Activated naive CD8-positive, alpha-beta T cell treated with anti-CD3 and anti-CD28 coated beads, Interleukin-2, amount 50 U/mL, for 16 hours (primary cell): Measurements from ENCODE around the gene KLHDC10.
"Not testable (repeated sequence)": the region's sequence is repeated elsewhere in the genome, so short reads cannot be mapped to it uniquely, and the experiment has no call there.

ENCODE experiments used
- DNase-seq: peaks from one replicate; pipeline ENCODE4 v3.0.0-alpha.2; 2020; ENCODE audit warnings: low read depth, low spot score

The KLHDC10 gene

DNA sequence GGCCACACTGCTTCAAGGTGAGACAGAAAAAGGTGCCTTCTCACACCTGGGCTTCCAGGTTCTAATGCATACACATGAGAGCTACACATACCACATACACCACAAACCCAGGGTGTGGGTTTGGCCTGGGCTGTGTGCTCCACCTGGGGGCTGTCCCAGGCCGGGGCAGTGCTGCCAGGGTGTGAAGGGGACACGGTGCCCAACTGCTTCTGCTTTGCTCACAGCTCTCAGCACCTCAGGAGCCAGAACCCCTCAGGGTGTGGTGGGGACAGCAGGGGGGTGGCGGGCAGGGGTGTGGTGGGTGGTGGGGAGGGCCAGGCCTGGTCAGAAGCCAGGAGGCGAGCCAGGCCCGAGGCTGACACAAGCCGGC is 83.8 kb downstream of the KLHDC10 start:
- no peak for DNase-seq

DNA sequence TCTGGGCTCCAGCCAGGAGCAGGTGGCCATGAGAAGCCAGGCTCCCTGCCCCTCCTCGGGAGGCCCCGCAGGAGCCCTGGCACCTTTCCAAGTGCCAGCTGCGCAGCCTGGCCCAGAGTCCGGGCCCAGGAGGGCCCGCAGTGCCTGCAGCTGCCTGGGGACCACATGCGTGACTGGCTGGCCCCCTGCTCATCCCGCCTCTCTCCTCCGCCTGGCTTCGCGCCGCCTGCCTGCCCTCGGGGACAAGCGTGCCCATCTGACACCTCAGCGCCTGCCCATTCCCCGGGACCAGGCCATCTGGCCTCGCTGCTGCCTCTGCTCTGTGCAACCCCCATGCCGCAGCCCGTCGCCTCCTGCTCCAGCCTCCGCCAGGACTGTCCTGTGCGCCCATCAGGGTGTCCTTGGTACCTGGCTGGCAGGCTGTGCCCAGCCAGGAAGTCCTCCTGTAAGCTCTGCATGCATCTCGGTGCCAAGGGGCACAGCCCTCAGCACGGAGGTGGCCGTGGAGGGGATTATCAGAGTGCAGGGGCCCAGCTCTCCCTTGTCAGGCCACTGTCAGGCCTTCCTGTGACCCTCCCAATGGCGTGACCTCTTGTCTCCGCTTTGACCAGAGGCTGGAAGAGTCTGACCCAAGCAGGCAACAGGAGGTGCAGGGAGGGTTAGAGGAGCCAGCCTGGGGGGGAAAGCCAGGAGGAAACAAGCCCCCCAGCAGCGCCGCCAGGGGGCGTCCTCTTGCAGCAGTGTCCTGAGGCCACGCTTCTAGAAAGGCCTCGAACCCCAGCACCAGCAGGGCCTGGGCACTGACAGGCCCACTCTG is 84.4 kb downstream of the KLHDC10 start:
- DNase-seq, result no peak

DNA sequence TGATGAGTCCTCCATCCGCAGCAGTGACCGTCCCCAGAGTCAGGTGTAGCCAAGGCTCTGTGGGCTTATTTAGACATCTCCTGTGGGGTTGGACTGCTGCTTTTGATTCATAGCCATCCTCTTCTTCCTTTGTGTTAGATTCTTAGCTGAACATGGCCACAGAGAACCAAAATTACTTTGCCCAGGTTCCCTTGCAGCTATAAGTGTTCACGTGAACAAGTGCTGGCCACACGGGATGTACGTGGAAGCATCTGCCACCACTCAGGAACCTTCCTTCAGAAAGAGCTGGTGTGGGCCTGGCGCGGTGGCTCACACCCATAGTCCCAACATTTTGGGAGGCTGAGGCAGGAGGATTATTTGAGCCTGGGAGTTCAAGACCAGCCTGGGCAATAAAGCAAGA is 85.8 kb downstream of the KLHDC10 start:
- no peak for DNase-seq

DNA sequence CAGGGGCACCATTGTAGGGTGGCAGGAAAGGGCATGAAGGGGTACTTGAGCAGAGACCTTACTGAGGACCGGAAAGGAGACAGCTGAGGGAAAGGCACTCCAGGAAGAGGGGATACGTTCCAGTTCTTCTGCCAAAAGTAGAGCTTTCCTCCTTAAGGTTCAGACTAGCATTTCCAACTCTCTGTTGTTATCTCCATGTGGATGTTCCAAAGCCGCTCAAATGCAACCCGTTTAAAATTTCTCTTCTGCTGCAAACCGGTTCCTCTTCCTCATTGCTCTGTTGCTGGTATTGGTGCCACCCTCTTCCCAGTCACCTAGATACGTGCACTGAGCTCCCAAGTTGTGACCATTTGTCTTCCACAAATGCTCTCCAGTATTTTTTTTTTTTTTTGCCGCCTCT is 87.4 kb downstream of the KLHDC10 start:
- no peak for DNase-seq

GRCh38 chr7:130160023-130160422 is 89.7 kb downstream of the KLHDC10 start:
- no peak for DNase-seq

DNA sequence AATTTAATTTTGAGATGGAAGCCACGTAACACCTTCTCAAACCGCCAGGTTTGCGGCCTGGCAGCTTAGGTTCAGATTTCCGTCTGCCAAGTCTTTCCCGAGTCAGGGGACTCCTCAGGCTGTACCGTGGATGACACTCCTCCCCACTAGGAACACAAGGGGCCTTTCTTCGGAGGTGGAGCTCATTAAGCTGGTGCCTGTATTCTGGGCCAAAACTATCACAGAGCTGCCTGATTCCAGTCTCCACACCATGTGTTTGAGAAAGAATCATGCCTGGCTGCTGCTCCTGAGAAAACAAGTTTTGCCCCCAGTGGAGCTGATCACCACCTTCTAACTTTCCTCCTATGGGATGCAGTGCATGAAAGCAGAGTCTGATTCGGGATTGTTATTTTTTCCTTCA is 90.1 kb downstream of the KLHDC10 start:
- no peak for DNase-seq

DNA sequence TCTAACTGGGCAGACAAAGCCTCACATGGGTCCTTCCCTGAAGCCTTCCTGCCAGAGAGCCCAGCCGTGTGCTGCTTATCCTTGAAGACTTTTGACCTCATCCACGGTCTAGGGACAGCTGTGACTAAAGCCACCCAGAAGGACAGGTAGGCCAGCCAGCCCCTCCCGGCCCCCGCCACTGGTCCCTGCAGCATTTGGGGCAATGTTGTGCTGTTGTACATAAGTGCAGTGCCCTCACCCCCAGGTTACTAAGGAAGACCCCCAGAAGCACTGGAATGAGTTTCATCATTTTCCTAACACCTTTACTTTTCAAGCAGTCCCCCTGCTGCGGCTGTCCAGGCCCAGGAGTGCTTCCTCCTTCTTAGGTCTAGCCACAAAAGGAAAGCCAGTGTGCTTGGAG is 91.9 kb downstream of the KLHDC10 start:
- no peak for DNase-seq

GRCh38 chr7:130174237-130174959 is 104.1 kb downstream of the KLHDC10 start:
- DNase-seq, result no peak

DNA sequence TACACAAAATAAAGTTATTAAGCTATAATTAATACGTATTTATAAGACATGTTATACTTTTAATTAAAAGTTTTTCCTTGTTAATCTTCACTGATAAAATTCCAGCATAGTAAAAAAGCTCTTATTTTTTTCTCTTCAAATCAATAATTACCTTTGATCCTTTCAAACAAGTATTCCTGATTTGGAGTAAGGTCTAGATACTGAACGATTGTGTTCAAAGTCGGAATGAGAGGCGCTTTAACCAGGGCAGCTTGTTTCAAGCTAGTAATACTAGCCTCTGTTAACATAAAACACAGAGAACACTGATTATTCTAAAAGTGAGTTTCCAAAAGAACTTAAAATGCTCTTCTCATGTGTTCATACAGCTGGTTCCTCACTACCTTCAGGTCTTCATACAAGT is 107.9 kb downstream of the KLHDC10 start:
- DNase-seq, result no peak

GRCh38 chr7:130179631-130180030 is 109.3 kb downstream of the KLHDC10 start:
- no peak for DNase-seq

GRCh38 chr7:130180571-130181262 is 110.4 kb downstream of the KLHDC10 start:
- DNase-seq, result no peak

- no peak for DNase-seq
These were observed 110.9 kb downstream of the KLHDC10 start for GRCh38 chr7:130181263-130181605.

DNA sequence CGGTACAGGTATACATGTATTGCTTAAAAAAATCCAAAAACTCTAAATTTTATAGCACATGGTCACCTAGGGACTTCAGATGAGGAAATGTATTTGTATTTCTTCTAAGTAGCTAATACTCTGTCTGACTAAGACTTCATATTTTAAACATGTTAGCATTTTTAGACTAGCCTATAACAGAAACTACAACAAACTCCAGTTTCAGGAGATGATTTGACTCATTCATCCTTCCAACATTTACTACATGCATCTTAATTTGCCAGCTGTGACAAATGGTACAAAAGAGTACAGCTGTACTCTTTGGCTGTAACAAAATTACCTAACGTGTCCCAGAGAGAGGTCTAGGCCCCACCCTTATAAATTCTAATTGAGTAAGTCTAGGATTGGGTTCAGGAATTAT is 112.7 kb downstream of the KLHDC10 start:
- DNase-seq, result no peak

DNA sequence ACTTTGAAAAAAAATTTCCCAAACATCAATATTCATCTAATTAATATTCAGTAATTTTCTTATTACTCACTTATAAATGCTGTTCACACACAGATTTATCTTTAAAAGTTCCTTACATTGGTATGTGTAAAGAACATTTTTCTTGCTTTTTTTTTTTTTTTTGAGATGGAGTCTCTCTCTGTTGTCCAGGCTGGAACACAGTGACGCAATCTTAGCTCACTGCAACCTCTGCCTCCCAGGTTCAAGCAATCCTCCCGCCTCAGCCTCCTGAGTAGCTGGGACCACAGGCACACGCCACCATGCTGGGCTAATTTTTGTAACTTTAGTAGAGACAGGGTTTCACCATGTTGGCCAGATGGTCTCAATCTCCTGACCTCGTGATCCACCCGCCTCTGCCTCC is 114.0 kb downstream of the KLHDC10 start:
- not testable (repeated sequence) for DNase-seq
